Pericardium fibroblast (primary cell): Measurements from ENCODE around the gene CENPM. TPM values are rescaled to one million over a fixed set of nuclear protein-coding genes. Genes with fewer than 3 reads are reported as not detected.

Experiments used
- total RNA-seq: library from RNA; depleted of rRNA; stranded (reverse); fragments of >200 nt; gene quantifications from 2 replicates; pipeline ENCODE4 v1.2.3, GENCODE V29; 2015

The CENPM gene, protein sequence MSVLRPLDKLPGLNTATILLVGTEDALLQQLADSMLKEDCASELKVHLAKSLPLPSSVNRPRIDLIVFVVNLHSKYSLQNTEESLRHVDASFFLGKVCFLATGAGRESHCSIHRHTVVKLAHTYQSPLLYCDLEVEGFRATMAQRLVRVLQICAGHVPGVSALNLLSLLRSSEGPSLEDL
- 1.2 and 2.6 TPM in 2 replicates for total RNA-seq

DNA sequence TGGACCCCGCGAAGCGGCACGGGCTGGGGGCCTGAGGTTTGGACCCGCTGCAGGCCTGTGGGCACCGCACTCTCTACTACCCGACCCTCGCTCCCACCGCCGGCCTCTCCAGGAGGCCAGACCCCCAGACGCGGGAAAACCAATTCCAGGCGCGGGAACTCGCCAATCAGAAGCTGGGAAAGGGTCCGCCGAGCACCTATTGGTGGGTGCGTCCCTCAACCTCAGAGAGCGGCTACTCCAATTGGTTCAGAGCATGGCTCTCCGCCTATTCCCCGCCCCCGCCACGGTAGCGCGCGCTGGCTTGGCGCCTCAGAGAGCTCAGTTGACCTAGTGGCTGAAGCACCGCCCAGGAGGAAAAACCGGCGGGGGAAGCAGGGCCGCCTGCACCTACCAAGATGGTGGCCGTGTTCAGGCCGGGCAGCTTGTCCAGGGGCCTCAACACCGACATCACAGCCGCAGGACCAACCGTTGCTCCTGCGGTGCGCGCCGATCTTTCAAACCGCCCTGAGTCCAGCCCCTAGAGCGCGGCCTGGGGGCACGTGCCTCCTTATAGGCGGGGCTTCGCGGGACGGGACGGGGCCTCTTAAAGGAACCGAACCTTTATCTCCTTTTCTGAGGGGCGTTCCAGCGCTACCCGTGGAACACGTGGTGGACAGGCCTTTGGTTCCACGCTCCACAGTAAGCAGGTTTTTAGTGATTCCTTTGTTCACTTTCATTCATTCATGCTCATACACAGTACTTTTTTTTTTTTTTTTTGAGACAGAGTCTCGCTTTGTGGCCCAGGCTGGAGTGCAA is at the start of gene CENPM:
Gene CENPM, minus strand, starts transcription at position 524 of the 795 bp plus-strand sequence. Its CDS starts 76 bp downstream, at position 448.

DNA sequence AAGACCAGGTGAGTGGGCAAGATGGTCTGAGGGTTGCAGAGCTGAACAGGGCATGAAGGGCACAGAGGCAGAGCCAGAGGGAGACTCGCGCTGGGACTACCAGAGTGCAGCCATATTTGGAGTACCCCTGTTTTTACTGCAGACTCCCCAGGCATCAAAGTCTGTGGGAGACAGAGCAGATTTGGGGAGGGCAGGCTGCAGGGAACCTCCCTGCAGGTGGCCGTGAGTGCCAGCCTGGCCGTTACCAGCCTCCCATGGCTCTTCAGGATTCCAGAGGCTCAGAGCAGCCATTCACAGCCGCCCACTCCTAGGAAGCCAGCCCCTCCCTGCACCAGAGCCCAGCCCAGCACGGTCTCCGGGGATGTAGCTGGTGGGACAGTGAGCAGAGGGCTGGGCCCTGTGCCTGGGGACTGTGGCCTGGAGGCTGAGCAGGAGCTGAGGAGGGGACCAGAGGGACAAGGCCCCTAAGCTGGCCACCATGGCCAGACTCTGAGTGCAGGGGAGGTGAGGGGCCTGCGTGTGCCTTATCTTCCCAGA is 22.2 kb upstream of the CENPM start, which contains the start of gene SEPTIN3:
Gene SEPTIN3, plus strand, starts transcription at position 334 of the 537 bp plus-strand sequence. CDS start 2,050 bp downstream, outside the sequence.

DNA sequence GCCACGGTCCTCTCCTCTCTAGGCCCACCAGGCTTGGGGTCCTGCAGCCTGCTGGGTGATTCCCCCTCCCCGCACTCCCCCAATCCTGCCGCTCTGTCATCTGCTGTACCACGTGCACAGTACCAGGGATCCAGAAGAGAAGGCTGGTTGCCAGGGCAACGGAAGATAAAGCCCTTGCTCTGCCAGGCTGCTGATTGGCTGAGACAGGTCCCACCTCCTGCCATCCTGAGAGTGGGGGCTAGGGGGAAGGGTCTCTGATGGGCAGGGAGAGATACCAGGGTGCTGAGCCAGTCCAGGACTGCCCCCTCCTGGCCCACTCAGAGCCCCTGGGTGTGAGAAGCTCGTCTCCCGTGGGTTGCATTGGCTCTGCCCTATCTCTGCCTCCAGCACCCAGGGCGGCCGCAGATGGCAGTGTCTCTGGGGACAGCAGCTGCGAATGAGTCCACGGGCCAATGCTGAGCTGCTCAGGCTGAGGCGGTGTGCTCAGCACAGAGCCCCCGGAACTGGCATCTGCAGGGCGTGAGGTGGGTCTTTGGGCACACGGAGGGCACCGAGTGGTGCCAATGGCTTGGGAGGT is 5.0 kb upstream of the CENPM start, which contains the start of gene SMIM45:
Gene SMIM45, plus strand, starts transcription at position 253 of the 577 bp plus-strand sequence.

DNA sequence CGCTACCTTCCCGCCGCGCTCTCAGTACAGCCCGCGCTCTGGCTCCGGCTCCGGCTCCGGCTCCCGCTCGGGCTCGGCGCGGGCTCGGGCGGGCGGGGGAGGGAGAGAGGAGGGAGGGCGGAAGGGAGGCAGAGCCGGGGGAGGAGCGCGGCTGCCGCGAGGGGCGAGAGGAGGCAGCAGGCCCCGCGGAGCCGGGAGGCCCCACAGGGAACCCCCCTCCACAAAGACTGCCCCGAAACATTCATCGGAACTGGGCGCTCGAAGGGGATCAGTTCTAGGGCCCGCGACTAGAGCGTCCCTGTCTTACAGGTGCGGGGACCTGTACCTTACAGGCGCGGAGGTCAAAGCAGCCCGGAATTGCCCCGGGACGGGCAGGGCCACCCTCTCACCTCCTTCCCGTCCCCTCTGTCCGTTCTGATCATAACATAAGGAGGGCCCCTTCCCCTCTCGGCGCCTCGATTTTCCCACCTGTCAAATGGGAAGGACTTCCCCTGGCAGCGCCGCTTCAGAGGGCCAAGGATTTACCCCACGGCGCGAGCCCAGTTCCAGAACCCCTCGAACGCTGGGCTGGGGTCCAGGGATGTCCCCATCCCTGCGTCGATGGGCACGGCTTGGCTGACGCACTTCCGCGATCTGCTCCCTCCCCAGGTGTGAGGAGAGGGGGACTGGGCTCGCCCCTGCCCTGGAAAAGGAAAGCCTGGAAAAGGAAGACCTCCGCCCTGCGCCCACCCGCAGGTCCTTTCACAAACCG is 31.7 kb downstream of the CENPM start, which contains the start of gene SHISA8:
Gene SHISA8, minus strand, starts transcription at position 40 of the 751 bp plus-strand sequence. CDS start 407 bp downstream, outside the sequence.

Other genes starting within 250 kb of the CENPM start
- 6.7 TPM in 1 of 2 replicates, not detected in the other for gene MEI1, start 247.6 kb downstream of the CENPM start, total RNA-seq
- 3.3 and 4.0 TPM in 2 replicates for gene CCDC134, start 146.5 kb downstream of the CENPM start, total RNA-seq
- 70.2 and 76.8 TPM in 2 replicates for gene SREBF2, start 114.0 kb downstream of the CENPM start, total RNA-seq
- not detected in 2 replicates for gene SHISA8, start 32.1 kb downstream of the CENPM start, total RNA-seq
- gene TNFRSF13C, start 20.3 kb downstream of the CENPM start, total RNA-seq = not detected in 2 replicates
- 0.35 TPM in 1 of 2 replicates, not detected in the other for gene SEPTIN3, start 22.3 kb upstream of the CENPM start, total RNA-seq
- not detected in 2 replicates for gene WBP2NL, start 51.6 kb upstream of the CENPM start, total RNA-seq
- 16.1 and 31.2 TPM in 2 replicates for gene NAGA, start 123.7 kb upstream of the CENPM start, total RNA-seq
- 14.6 and 25.0 TPM in 2 replicates for gene PHETA2, start 127.1 kb upstream of the CENPM start, total RNA-seq
- gene SMDT1, start 132.5 kb upstream of the CENPM start, total RNA-seq = 2.6 and 3.5 TPM in 2 replicates
- gene NDUFA6, start 143.6 kb upstream of the CENPM start, total RNA-seq = 38.6 and 61.8 TPM in 2 replicates
- 2.3 TPM in 1 of 2 replicates, not detected in the other for gene CYP2D6, start 183.7 kb upstream of the CENPM start, total RNA-seq